WTC11 (cell line): ENCODE results near the gene MERTK. TPM values are rescaled to one million over a fixed set of nuclear protein-coding genes. Genes with fewer than 3 reads are reported as not detected.

Experiments used
- ATAC-seq: fragments of 200-7000 bp; cut with Tn5 transposase; 2 replicates; pipeline ENCODE4 v1.10.0; 2021; ENCODE audit warnings: mild to moderate bottlenecking, moderate library complexity
- CTCF ChIA-PET: fragments of 300-600 bp; sonication (Branson Sonifier 250); formaldehyde crosslinking; loops from one replicate; lab custom pipeline; 2021; ENCODE audit warnings: antibody characterized with exemption; lab: Charles Lee
- POLR2A ChIA-PET: fragments of 350-600 bp; sonication (Branson Sonifier 250); formaldehyde crosslinking; loops from one replicate; lab custom pipeline; 2021; ENCODE audit warnings: antibody characterized with exemption; lab: Charles Lee
- DNase-seq: peaks from one replicate; pipeline ENCODE4 v3.0.0; 2021; ENCODE audit warnings: low spot score
- H3K27ac Mint-ChIP-seq: 2 replicates; pipeline ENCODE4 v1.8.0; 2021; ENCODE audit warnings: mixed read lengths
- H3K27me3 Mint-ChIP-seq: 2 replicates; pipeline ENCODE4 v1.8.0; 2021; ENCODE audit warnings: low read depth, mild to moderate bottlenecking, moderate library complexity, mixed read lengths
- H3K36me3 Mint-ChIP-seq: 2 replicates; pipeline ENCODE4 v1.8.0; 2021; ENCODE audit warnings: mixed read lengths
- H3K4me1 Mint-ChIP-seq: 2 replicates; pipeline ENCODE4 v1.8.0; 2022; ENCODE audit warnings: mixed read lengths
- H3K4me3 Mint-ChIP-seq: 2 replicates; pipeline ENCODE4 v1.8.0; 2021; ENCODE audit warnings: mild to moderate bottlenecking, moderate library complexity, mixed read lengths
- H3K9me3 Mint-ChIP-seq: 2 replicates; pipeline ENCODE4 v1.8.0; 2021; ENCODE audit warnings: mixed read lengths
- CREM ChIP-seq: sonication (generic); formaldehyde crosslinking; IDR thresholded peaks from 2 replicates; pipeline ENCODE4 v1.8.1; 2022; ENCODE audit warnings: mild to moderate bottlenecking, missing genetic modification reagents, moderate library complexity
- FOXJ3 ChIP-seq: sonication (generic); formaldehyde crosslinking; IDR thresholded peaks from 2 replicates; pipeline ENCODE4 v1.9.0; 2021; ENCODE audit warnings: missing genetic modification reagents, mild to moderate bottlenecking, borderline replicate concordance
- GABPB1 ChIP-seq: sonication (generic); formaldehyde crosslinking; IDR thresholded peaks from 2 replicates; pipeline ENCODE4 v1.8.1; 2023; ENCODE audit warnings: mild to moderate bottlenecking, missing genetic modification reagents
- IRF2 ChIP-seq: sonication (generic); formaldehyde crosslinking; IDR thresholded peaks from 2 replicates; pipeline ENCODE4 v1.8.0; 2022; ENCODE audit warnings: low read depth, missing genetic modification reagents, borderline replicate concordance
- NFE2L1 ChIP-seq: sonication (generic); formaldehyde crosslinking; IDR thresholded peaks from 2 replicates; pipeline ENCODE4 v1.8.1; 2023; ENCODE audit warnings: missing genetic modification reagents
- NFYB ChIP-seq: sonication (generic); formaldehyde crosslinking; conservative IDR thresholded peaks from 2 replicates; pipeline ENCODE4 v1.8.0; 2022; ENCODE audit warnings: low read depth, missing genetic modification reagents
- RELA ChIP-seq: sonication (generic); formaldehyde crosslinking; IDR thresholded peaks from 2 replicates; pipeline ENCODE4 v1.8.1; 2022; ENCODE audit warnings: missing genetic modification reagents, mild to moderate bottlenecking, borderline replicate concordance
- RORB ChIP-seq: fragments of 250-450 bp; sonication (Bioruptor Pico); IDR thresholded peaks from 2 replicates; pipeline ENCODE4 v1.9.0; 2021; ENCODE audit warnings: mild to moderate bottlenecking
- SOX15 ChIP-seq: fragments of 250-450 bp; sonication (Bioruptor Pico); IDR thresholded peaks from 2 replicates; pipeline ENCODE4 v1.9.0; 2021; ENCODE audit warnings: mild to moderate bottlenecking
- SP1 ChIP-seq: sonication (generic); formaldehyde crosslinking; conservative IDR thresholded peaks from 2 replicates; pipeline ENCODE4 v1.8.1; 2022; ENCODE audit warnings: missing genetic modification reagents
- TCF7 ChIP-seq: sonication (generic); formaldehyde crosslinking; IDR thresholded peaks from 2 replicates; pipeline ENCODE4 v1.8.0; 2022; ENCODE audit warnings: mild to moderate bottlenecking, low read depth, missing genetic modification reagents, moderate library complexity
- TP53 ChIP-seq: sonication (generic); formaldehyde crosslinking; IDR thresholded peaks from 2 replicates; pipeline ENCODE4 v1.8.1; 2023; ENCODE audit warnings: mild to moderate bottlenecking, missing genetic modification reagents
- ZNF219 ChIP-seq: sonication (generic); formaldehyde crosslinking; IDR thresholded peaks from 2 replicates; pipeline ENCODE4 v1.8.0; 2023; ENCODE audit warnings: missing genetic modification reagents, mild to moderate bottlenecking, borderline replicate concordance
- ZNF317 ChIP-seq: sonication (generic); formaldehyde crosslinking; IDR thresholded peaks from 2 replicates; pipeline ENCODE4 v1.8.1; 2023; ENCODE audit warnings: low read depth, mild to moderate bottlenecking, moderate library complexity, missing genetic modification reagents, borderline replicate concordance
- total RNA-seq: library from RNA; stranded (reverse); gene quantifications from 3 replicates; pipeline ENCODE4 v1.2.3, GENCODE V29; 2021
- TF ChIP-seq, protein P1 (sequence below): fragments of 250-450 bp; sonication (Bioruptor Pico); IDR thresholded peaks from 2 replicates; pipeline ENCODE4 v1.9.0; 2021; ENCODE audit warnings: mild to moderate bottlenecking
- TF ChIP-seq, protein P2 (sequence below): fragments of 250-450 bp; sonication (Bioruptor Pico); IDR thresholded peaks from 2 replicates; pipeline ENCODE4 v1.8.0; 2021; ENCODE audit warnings: mild to moderate bottlenecking
- TF ChIP-seq, protein P3 (sequence below): sonication (generic); formaldehyde crosslinking; IDR thresholded peaks from 2 replicates; pipeline ENCODE4 v1.8.1; 2023; ENCODE audit warnings: mild to moderate bottlenecking, missing genetic modification reagents
- TF ChIP-seq, protein P4 (sequence below): sonication (generic); formaldehyde crosslinking; IDR thresholded peaks from 2 replicates; pipeline ENCODE4 v1.8.0; 2023; ENCODE audit warnings: mild to moderate bottlenecking, missing genetic modification reagents

The MERTK gene
- total RNA-seq, 1 experiment from 2014 or later: 6.9 TPM

DNA sequence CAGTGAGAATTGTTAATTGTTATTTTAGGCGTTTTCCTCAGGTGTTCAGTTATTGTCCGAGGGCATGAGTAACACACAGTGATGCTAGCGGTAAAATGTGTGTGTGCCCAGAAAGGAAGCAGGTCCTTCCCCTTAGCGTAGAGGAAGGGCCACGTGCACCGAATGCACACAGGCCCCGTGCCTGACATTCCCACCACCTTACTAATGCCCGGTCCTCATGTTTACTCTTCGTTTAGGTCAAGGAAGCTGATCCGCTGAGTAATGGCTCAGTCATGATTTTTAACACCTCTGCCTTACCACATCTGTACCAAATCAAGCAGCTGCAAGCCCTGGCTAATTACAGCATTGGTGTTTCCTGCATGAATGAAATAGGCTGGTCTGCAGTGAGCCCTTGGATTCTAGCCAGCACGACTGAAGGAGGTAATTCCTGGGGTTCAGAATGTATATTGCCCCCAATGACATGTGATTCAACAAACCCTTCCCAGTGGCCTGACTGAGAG is 76.7 kb downstream of the MERTK start:
- no peak for DNase-seq
- Mint-ChIP-seq H3K4me1 (0 out of 2 replicates have a peak, but pooled peaks cover 2% of the 10 kb centered on the region), H3K27me3 (no peaks in the 10 kb centered on the region), H3K27ac (0 out of 2 replicates have a peak overlapping the region, but pooled peaks have one; percentile 8), H3K4me3 (no peak overlapping the region), H3K9me3 (peaks cover 14% of the 10 kb centered on the region), H3K36me3 (peaks cover 30% of the 10 kb centered on the region)
- TF ChIP-seq, protein P1, sequence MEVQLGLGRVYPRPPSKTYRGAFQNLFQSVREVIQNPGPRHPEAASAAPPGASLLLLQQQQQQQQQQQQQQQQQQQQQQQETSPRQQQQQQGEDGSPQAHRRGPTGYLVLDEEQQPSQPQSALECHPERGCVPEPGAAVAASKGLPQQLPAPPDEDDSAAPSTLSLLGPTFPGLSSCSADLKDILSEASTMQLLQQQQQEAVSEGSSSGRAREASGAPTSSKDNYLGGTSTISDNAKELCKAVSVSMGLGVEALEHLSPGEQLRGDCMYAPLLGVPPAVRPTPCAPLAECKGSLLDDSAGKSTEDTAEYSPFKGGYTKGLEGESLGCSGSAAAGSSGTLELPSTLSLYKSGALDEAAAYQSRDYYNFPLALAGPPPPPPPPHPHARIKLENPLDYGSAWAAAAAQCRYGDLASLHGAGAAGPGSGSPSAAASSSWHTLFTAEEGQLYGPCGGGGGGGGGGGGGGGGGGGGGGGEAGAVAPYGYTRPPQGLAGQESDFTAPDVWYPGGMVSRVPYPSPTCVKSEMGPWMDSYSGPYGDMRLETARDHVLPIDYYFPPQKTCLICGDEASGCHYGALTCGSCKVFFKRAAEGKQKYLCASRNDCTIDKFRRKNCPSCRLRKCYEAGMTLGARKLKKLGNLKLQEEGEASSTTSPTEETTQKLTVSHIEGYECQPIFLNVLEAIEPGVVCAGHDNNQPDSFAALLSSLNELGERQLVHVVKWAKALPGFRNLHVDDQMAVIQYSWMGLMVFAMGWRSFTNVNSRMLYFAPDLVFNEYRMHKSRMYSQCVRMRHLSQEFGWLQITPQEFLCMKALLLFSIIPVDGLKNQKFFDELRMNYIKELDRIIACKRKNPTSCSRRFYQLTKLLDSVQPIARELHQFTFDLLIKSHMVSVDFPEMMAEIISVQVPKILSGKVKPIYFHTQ (CRISPR knock-in tag): no peak
- no peak for TF ChIP-seq NFE2L1
- 0 out of 2 replicates have a peak, but pooled peaks have one; percentile 30 for TF ChIP-seq GABPB1
- ChIA-PET POLR2A (no interaction called here), CTCF (no interaction called here)
- ATAC-seq: no peak

DNA sequence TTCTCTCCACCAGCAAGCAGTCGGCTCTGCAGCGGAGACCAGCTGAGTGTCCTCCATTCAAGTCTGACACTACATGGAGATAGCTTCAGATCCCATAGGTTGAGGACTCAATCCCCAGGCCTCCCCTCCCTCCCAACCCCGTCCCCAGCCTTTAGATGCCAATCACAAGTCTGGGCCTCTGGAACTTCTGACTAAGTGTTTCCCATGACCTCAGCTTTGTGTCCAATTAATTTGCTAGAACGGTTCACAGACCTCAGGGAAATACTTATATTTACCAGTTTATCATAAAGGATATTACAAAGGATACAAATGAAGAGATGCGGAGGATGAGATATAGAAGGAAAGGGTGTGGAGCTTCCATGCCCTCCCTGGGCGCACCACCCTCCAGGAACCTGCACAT is 77.4 kb downstream of the MERTK start:
- Mint-ChIP-seq H3K4me1 (0 out of 2 replicates have a peak, but pooled peaks cover 2% of the 10 kb centered on the region), H3K9me3 (peaks cover 14% of the 10 kb centered on the region), H3K4me3 (no peak overlapping the region), H3K27me3 (no peaks in the 10 kb centered on the region), H3K27ac (no peak overlapping the region), H3K36me3 (peaks cover 30% of the 10 kb centered on the region)
- ChIA-PET POLR2A (no interaction called here), CTCF (no interaction called here)
- no peak for ATAC-seq
- TF ChIP-seq RELA (CRISPR knock-in tag) (no peak), TP53 (no peak), SOX15 (no peak), ZNF219 (CRISPR knock-in tag) (no peak), RORB (no peak), ZNF317 (CRISPR knock-in tag) (no peak)
- TF ChIP-seq, all 79 proteins: peak for 0
- no peak for DNase-seq

GRCh38 chr2:111977240-111977639 is 78.8 kb downstream of the MERTK start:
- Mint-ChIP-seq H3K36me3 (peaks cover 30% of the 10 kb centered on the region), H3K27me3 (no peaks in the 10 kb centered on the region), H3K4me3 (no peak overlapping the region), H3K4me1 (0 out of 2 replicates have a peak, but pooled peaks cover 2% of the 10 kb centered on the region), H3K9me3 (peaks cover 14% of the 10 kb centered on the region), H3K27ac (no peak overlapping the region)
- no peak for ATAC-seq
- DNase-seq: no peak
- POLR2A ChIA-PET: no interaction called here
- CTCF ChIA-PET: no interaction called here
- no peak for TF ChIP-seq FOXJ3 (CRISPR knock-in tag)
- TF ChIP-seq NFYB (CRISPR knock-in tag): no peak
- TF ChIP-seq NFE2L1: no peak
- TF ChIP-seq, protein P2, sequence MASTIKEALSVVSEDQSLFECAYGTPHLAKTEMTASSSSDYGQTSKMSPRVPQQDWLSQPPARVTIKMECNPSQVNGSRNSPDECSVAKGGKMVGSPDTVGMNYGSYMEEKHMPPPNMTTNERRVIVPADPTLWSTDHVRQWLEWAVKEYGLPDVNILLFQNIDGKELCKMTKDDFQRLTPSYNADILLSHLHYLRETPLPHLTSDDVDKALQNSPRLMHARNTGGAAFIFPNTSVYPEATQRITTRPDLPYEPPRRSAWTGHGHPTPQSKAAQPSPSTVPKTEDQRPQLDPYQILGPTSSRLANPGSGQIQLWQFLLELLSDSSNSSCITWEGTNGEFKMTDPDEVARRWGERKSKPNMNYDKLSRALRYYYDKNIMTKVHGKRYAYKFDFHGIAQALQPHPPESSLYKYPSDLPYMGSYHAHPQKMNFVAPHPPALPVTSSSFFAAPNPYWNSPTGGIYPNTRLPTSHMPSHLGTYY: no peak
- TF ChIP-seq SP1: no peak
- TF ChIP-seq IRF2: no peak
- TF ChIP-seq GABPB1: no peak
- TF ChIP-seq CREM: no peak
- TF ChIP-seq, protein P3, sequence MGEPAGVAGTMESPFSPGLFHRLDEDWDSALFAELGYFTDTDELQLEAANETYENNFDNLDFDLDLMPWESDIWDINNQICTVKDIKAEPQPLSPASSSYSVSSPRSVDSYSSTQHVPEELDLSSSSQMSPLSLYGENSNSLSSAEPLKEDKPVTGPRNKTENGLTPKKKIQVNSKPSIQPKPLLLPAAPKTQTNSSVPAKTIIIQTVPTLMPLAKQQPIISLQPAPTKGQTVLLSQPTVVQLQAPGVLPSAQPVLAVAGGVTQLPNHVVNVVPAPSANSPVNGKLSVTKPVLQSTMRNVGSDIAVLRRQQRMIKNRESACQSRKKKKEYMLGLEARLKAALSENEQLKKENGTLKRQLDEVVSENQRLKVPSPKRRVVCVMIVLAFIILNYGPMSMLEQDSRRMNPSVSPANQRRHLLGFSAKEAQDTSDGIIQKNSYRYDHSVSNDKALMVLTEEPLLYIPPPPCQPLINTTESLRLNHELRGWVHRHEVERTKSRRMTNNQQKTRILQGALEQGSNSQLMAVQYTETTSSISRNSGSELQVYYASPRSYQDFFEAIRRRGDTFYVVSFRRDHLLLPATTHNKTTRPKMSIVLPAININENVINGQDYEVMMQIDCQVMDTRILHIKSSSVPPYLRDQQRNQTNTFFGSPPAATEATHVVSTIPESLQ (CRISPR knock-in tag): no peak
- TF ChIP-seq, protein P4, sequence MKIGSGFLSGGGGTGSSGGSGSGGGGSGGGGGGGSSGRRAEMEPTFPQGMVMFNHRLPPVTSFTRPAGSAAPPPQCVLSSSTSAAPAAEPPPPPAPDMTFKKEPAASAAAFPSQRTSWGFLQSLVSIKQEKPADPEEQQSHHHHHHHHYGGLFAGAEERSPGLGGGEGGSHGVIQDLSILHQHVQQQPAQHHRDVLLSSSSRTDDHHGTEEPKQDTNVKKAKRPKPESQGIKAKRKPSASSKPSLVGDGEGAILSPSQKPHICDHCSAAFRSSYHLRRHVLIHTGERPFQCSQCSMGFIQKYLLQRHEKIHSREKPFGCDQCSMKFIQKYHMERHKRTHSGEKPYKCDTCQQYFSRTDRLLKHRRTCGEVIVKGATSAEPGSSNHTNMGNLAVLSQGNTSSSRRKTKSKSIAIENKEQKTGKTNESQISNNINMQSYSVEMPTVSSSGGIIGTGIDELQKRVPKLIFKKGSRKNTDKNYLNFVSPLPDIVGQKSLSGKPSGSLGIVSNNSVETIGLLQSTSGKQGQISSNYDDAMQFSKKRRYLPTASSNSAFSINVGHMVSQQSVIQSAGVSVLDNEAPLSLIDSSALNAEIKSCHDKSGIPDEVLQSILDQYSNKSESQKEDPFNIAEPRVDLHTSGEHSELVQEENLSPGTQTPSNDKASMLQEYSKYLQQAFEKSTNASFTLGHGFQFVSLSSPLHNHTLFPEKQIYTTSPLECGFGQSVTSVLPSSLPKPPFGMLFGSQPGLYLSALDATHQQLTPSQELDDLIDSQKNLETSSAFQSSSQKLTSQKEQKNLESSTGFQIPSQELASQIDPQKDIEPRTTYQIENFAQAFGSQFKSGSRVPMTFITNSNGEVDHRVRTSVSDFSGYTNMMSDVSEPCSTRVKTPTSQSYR (CRISPR knock-in tag): no peak
- TF ChIP-seq, protein P1 (CRISPR knock-in tag): no peak
- no peak for TF ChIP-seq TCF7 (CRISPR knock-in tag)
